Upper lobe of right lung (tissue), 1 donor: ENCODE results near the gene ISL2. TPM values are rescaled to one million over a fixed set of nuclear protein-coding genes. Genes with fewer than 3 reads are reported as not detected.
"Not testable (repeated sequence)": the region's sequence is repeated elsewhere in the genome, so short reads cannot be mapped to it uniquely, and the experiment has no call there.

Experiments used
- ATAC-seq: fragments of 200-7000 bp; cut with Tn5 transposase; one replicate; pipeline ENCODE4 v1.9.1; 2020; ENCODE audit warnings: mild to moderate bottlenecking, moderate library complexity
- DNase-seq: peaks from one replicate; pipeline ENCODE4 v3.0.0-alpha.2; 2020
- H3K27ac ChIP-seq: fragments of 200-600 bp; one replicate; pipeline ENCODE4 v1.8.0; 2022
- H3K27me3 ChIP-seq: fragments of 200-600 bp; one replicate; pipeline ENCODE4 v1.8.0; 2022; ENCODE audit warnings: mild to moderate bottlenecking
- H3K36me3 ChIP-seq: fragments of 200-600 bp; one replicate; pipeline ENCODE4 v1.8.0; 2022
- H3K4me1 ChIP-seq: fragments of 200-600 bp; one replicate; pipeline ENCODE4 v1.8.0; 2022
- H3K4me3 ChIP-seq: fragments of 200-600 bp; one replicate; pipeline ENCODE4 v1.8.0; 2022; ENCODE audit warnings: mild to moderate bottlenecking
- H3K9me3 ChIP-seq: fragments of 200-600 bp; one replicate; pipeline ENCODE4 v1.8.0; 2022
- intact Hi-C: fragments of 100-400 bp; cut with DNase I; formaldehyde crosslinking; loops from one replicate; pipeline ENCODE4 v1.11.0; 2022
- long read RNA-seq: library from polyadenylated mRNA; unstranded; transcript quantifications from one replicate; pipeline ENCODE4 v2.0.0, GENCODE V29; 2021
- total RNA-seq: library from RNA; stranded (reverse); fragmentation: NEBNext Ultra II Directional; extraction: Animal tissue kit (Norgen Biotek cat#: 25700); gene quantifications from one replicate; pipeline ENCODE4 v1.2.1, GENCODE V29; 2021
- TF ChIP-seq, protein P1 (sequence below): fragments of 200-600 bp; IDR thresholded peaks from one replicate; pipeline ENCODE4 v1.8.0; 2022; ENCODE audit warnings: antibody characterized with exemption
- donor health status: DM: no; HTN: yes; CAD: no; lungs with severe emphysema.

The ISL2 gene
- not detected for total RNA-seq
- long read RNA-seq = 0 reads

DNA sequence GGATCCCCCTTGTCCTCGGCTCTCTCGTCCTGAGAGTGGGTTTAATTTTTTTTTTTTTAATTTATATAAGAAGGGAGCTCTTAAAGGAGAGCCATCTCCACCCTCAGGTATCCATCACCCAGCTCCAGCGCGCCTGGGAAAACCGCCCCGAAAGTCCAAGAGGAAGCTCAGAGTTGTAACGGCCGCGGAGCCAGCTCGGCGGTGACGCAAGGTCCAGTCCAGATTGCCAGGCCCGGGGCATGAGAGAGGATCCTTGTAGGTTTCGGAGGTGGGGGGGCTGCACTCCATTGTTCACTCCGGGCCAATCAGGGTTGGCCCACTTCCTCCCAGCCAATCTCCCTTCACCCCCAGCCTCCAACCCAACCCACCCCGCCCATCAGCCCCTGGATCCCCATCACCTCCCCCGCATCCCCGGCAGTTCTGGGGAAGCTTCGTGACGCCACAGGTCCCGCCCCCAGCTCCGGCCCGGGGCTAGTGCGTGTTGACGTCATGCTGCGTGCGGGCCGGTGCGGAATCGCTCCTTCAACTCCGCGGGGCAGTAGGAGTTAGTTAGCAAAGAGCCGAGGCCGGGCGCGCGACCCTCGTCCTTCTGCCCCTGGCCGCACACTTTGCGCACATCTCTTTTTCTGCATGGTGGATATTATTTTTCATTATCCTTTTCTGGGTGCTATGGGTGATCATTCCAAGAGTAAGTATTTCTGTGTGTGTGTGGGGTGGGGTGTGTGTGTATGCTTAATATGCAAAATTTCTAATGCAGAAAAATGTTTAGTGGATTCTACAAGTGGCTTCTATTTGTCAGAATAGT, at the start of gene ISL2:
ISL2 (plus strand) TSS at position 520 of the 805 bp plus-strand sequence; CDS start at position 631, 111 bp downstream.
- intact Hi-C loops = no loop called here
- Histone ChIP-seq H3K27me3 (peaks cover 88% of the 10 kb centered on the region), H3K27ac (no peak within 1 kb of the TSS), H3K9me3 (no peaks in the 10 kb centered on the region), H3K36me3 (no peaks in the 10 kb centered on the region), H3K4me1 (peaks cover 31% of the 10 kb centered on the region), H3K4me3 (peak within 1 kb of the TSS; percentile 24)
- TF ChIP-seq, protein P1, sequence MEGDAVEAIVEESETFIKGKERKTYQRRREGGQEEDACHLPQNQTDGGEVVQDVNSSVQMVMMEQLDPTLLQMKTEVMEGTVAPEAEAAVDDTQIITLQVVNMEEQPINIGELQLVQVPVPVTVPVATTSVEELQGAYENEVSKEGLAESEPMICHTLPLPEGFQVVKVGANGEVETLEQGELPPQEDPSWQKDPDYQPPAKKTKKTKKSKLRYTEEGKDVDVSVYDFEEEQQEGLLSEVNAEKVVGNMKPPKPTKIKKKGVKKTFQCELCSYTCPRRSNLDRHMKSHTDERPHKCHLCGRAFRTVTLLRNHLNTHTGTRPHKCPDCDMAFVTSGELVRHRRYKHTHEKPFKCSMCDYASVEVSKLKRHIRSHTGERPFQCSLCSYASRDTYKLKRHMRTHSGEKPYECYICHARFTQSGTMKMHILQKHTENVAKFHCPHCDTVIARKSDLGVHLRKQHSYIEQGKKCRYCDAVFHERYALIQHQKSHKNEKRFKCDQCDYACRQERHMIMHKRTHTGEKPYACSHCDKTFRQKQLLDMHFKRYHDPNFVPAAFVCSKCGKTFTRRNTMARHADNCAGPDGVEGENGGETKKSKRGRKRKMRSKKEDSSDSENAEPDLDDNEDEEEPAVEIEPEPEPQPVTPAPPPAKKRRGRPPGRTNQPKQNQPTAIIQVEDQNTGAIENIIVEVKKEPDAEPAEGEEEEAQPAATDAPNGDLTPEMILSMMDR = no peak
- ATAC-seq (peak; percentile 63), DNase-seq (peak; percentile 87)

DNA sequence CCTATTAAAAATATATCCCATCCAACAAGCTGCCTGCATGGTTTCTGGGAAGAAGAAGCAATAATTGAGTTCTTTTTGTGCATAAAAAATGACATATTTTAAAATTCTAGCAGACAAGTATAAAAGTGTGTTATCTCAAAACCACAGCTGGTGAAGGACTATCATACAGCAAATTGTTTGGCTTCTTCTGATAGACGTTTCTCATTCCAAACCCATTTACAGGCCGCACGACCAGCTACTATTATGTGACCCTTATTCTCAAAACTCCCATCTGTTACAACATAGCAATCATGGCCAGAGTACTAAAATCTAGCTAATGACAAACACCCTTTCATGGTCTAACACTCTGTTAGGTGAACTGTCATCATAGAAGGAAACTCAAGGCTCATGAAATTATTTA, 47.0 kb upstream of the ISL2 start:
- no peak overlapping the region for H3K4me3 ChIP-seq
- peaks cover 14% of the 10 kb centered on the region for H3K4me1 ChIP-seq
- H3K9me3 ChIP-seq = no peaks in the 10 kb centered on the region
- TF ChIP-seq, protein P1 = no peak
- no peak for DNase-seq
- H3K27me3 ChIP-seq = no peaks in the 10 kb centered on the region
- no peak overlapping the region for H3K27ac ChIP-seq
- intact Hi-C loops = no loop called here
- no peak for ATAC-seq
- peaks cover 41% of the 10 kb centered on the region for H3K36me3 ChIP-seq

DNA sequence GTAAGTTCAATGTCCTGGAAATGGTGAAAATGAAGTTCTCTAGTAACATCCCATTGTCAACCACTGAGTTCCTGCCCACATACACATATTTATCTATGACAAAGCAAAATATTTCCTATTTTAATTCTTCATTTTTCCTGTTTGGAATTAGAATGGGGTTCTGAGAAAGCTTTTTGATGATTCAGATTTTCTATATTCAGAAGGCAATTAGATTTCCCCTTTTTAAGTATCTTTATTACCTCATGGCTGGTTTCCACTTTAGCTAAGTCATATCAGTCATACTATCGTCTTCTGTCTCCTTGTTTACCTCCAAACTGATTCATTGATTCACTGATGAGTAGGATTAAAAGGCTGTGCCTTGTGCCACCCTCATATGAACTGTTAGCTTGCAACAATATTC, 43.2 kb upstream of the ISL2 start:
- Histone ChIP-seq H3K9me3 (no peaks in the 10 kb centered on the region), H3K4me3 (no peak overlapping the region), H3K36me3 (peaks cover 7% of the 10 kb centered on the region), H3K27ac (no peak overlapping the region), H3K4me1 (peaks cover 3% of the 10 kb centered on the region), H3K27me3 (no peaks in the 10 kb centered on the region)
- DNase-seq (no peak), ATAC-seq (no peak)
- TF ChIP-seq, protein P1 = no peak
- intact Hi-C loops = no loop called here

DNA sequence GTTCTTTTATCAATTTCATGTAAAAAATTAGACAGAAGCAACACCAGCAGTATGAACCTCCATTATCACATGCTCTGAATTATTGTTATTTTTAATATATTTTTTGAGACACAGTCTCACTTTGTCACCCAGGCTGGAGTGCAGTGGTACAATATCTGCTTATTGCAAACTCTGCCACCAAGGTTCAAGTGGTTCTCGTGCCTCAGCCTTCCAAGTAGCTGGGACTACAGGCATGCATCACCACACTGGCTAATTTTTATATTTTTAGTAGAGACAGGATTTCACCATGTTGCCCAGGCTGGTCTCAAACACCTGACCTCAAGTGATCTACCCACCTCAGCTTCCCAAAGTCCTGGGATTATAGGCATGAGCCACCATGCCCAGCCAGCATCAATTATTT, 42.1 kb upstream of the ISL2 start:
- H3K36me3 ChIP-seq, H3K9me3 ChIP-seq, DNase-seq, ATAC-seq, intact Hi-C loops, H3K27me3 ChIP-seq, H3K4me3 ChIP-seq, H3K27ac ChIP-seq, H3K4me1 ChIP-seq: not testable (repeated sequence)

DNA sequence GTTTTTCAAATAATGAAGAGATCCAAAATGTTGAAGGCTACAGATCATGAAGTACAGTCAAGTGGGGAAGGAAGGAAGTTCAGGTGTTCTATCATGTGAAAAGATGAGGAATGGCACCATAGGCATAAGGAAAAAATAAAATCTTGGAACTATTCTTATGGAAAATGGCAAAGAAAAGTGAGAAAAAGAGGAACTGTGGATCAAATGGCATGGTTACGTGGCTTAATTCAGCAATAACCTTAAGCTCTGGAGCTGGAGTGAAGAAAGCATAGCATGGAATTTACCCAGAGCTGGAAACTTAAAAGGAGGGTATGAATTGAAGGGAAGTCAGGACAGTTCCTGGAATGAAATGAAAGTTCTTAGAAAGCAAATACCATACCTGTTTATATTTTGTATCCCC, 39.7 kb upstream of the ISL2 start:
- H3K4me1 ChIP-seq = peaks cover 3% of the 10 kb centered on the region
- TF ChIP-seq, protein P1 = no peak
- H3K27me3 ChIP-seq = no peaks in the 10 kb centered on the region
- intact Hi-C loops = no loop called here
- no peak overlapping the region for H3K27ac ChIP-seq
- H3K36me3 ChIP-seq = no peaks in the 10 kb centered on the region
- DNase-seq = no peak
- no peak overlapping the region for H3K4me3 ChIP-seq
- no peak for ATAC-seq
- no peaks in the 10 kb centered on the region for H3K9me3 ChIP-seq

DNA sequence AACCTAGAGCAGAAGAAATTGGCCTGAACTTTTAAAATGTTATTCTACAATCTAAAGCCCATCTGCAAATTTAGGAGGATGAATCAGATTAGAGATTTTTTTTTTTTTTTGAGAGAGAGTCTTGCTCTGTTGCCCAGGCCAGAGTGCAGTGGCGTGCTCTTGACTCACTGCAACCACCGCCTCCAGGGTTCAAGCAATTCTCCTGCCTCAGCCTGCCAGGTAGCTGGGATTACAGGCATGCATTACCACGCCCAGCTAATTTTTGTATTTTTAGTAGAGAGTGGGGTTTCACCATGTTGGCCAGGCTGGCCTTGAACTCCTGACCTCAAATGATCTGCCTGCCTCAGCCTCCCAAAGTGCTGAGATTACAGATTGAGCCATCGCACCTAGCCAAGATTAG, 38.6 kb upstream of the ISL2 start:
- H3K27me3 ChIP-seq, H3K4me1 ChIP-seq, H3K27ac ChIP-seq, intact Hi-C loops, H3K36me3 ChIP-seq, H3K4me3 ChIP-seq, H3K9me3 ChIP-seq, DNase-seq, ATAC-seq: not testable (repeated sequence)

DNA sequence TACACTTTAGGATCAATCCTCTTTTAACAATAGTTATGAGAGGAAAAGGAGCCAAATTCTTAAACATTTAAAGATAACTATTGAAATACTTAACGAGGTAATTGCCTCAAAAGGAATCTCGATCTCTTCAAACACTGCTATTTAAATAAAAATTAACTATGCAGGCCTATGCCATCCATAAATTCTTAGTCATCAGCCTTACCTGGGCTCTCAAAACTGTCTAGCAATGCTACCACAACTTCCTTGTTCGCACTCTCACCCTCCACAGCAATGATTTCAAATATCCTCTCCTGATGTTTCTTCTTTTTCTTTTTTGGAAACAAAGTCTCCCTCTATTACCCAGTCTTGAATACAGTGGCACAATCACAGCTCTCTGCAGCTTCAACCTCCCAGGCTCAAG, 37.6 kb upstream of the ISL2 start:
- ATAC-seq = no peak
- H3K27ac ChIP-seq = no peak overlapping the region

More for the DNA sequence above, 37.6 kb upstream of the ISL2 start:
- DNase-seq = no peak
- no peak overlapping the region for H3K4me3 ChIP-seq
- intact Hi-C loops = no loop called here
- H3K36me3 ChIP-seq = no peaks in the 10 kb centered on the region
- H3K27me3 ChIP-seq = no peaks in the 10 kb centered on the region
- no peaks in the 10 kb centered on the region for H3K9me3 ChIP-seq
- TF ChIP-seq, protein P1 = no peak
- H3K4me1 ChIP-seq = no peaks in the 10 kb centered on the region
